Measurements from ENCODE around the gene ARHGEF40.
A peak's percentile ranks its signal among the peaks of the same experiment; 100 is the strongest.

Gene ARHGEF40

GRCh38 chr14:21096978-21097635 lies 27.0 kb downstream of the ARHGEF40 start:
- H3K36me3 ChIP-seq (replicated peaks) = peaks cover 11% of the 10 kb centered on the region
- no peak for DNase-seq (ENCODE audit: low spot score in 2 of 2)
- H3K4me3 ChIP-seq = peak overlapping the region; percentile 37
- no peaks in the 10 kb centered on the region for H3K9me3 ChIP-seq
- no peaks in the 10 kb centered on the region for H3K27me3 ChIP-seq (ENCODE audit: low read depth)
- in situ Hi-C loops (cut with MboI; ENCODE audit: low sequenced_read_pairs) = loop anchor here (25.0 kb wide), 1 partner anchor 760 kb away; the partner anchor contains the start of genes CCNB1IP1 and PARP2
- H3K4me1 ChIP-seq = peaks cover 33% of the 10 kb centered on the region

DNA sequence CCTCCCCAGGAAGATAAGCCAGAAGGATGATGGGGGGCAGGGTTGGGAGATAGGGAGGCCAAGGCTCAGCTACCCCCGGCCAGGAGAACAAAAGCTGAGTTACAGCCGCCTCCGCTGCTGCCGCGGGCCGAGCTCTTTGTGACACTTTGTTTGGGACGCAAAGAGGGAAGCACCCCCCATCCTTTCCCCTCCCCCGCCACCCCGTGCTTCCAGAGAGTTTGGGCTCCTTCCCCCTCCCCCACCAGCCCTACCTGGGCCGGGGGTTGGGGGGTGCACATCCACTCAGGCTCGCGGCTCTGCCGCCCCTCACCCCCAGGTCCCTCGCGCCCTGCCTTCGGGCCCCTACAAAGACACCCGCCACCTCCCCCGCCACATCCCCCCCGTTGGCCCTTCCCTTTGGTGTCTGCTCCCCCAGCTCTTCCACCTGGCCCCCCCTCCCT lies 27.6 kb downstream of the ARHGEF40 start:
- H3K36me3 ChIP-seq (replicated peaks) = peaks cover 5% of the 10 kb centered on the region
- H3K4me1 ChIP-seq = peaks cover 36% of the 10 kb centered on the region
- peak overlapping the region; percentile 37 for H3K4me3 ChIP-seq
- peak in 1 of 2 experiments; percentile 69 for DNase-seq (ENCODE audit: low spot score in 2 of 2)
- no peaks in the 10 kb centered on the region for H3K9me3 ChIP-seq
- no peaks in the 10 kb centered on the region for H3K27me3 ChIP-seq (ENCODE audit: low read depth)
- in situ Hi-C loops (cut with MboI; ENCODE audit: low sequenced_read_pairs) = loop anchor here (25.0 kb wide), 1 partner anchor 760 kb away; the partner anchor contains the start of genes CCNB1IP1 and PARP2

GRCh38 chr14:21098076-21098891 lies 28.2 kb downstream of the ARHGEF40 start, which contains the start of gene ZNF219:
ZNF219 (minus strand) TSS chr14:21098655; CDS start chr14:21093591, 5,064 bp downstream.
- no peaks in the 10 kb centered on the region for H3K9me3 ChIP-seq
- no peaks in the 10 kb centered on the region; the same call in 1 of the 2 replicates for H3K36me3 ChIP-seq (replicated peaks)
- H3K4me1 ChIP-seq = peaks cover 40% of the 10 kb centered on the region
- no peaks in the 10 kb centered on the region for H3K27me3 ChIP-seq (ENCODE audit: low read depth)
- in situ Hi-C loops (cut with MboI; ENCODE audit: low sequenced_read_pairs) = loop anchor here (25.0 kb wide), 1 partner anchor 761 kb away; the partner anchor contains the start of genes CCNB1IP1 and PARP2
- peak within 1 kb of the TSS; percentile 42 for H3K4me3 ChIP-seq
- peak; percentile 77 to 83 for DNase-seq (ENCODE audit: low spot score in 2 of 2)

DNA sequence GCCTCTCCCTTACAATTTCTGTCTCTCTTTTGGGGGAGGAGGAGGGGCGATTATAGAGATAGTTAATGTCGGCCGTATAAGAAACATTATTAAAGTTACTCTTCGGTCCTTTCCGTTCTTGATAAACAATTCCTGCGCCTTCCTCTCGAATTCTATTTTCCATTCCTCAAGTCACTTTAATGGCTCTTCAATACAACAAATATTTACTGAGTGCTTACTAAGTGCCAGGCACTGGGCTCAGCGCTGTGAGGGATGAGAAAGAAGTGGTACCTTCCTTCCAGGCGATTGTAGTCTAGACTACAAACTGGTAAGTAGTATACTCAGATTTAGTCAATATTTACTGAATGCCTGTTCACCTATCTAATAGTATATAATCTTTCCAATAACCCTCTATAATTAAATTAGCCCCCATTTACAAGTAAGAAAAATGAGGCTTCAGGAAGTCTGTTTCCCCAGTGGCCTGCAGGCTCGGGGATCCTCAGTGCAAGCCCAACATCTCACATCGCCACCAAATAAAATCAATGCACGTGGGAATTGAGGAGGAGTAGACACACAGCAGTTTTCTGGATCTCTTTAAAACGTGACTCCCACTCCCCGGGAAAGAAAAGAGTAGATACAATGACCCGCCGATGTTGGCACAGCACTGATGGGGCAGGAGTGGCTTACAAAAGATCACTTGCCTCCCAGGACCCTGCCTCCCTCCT lies 28.9 kb downstream of the ARHGEF40 start:
- no peaks in the 10 kb centered on the region for H3K9me3 ChIP-seq
- H3K27me3 ChIP-seq (ENCODE audit: low read depth) = no peaks in the 10 kb centered on the region
- in situ Hi-C loops (cut with MboI; ENCODE audit: low sequenced_read_pairs) = loop anchor here (25.0 kb wide), 1 partner anchor 762 kb away; the partner anchor contains the start of genes CCNB1IP1 and PARP2
- H3K36me3 ChIP-seq (replicated peaks) = no peaks in the 10 kb centered on the region
- DNase-seq (ENCODE audit: low spot score in 2 of 2) = no peak
- peak overlapping the region; percentile 42 for H3K4me3 ChIP-seq
- H3K4me1 ChIP-seq = peaks cover 34% of the 10 kb centered on the region

DNA sequence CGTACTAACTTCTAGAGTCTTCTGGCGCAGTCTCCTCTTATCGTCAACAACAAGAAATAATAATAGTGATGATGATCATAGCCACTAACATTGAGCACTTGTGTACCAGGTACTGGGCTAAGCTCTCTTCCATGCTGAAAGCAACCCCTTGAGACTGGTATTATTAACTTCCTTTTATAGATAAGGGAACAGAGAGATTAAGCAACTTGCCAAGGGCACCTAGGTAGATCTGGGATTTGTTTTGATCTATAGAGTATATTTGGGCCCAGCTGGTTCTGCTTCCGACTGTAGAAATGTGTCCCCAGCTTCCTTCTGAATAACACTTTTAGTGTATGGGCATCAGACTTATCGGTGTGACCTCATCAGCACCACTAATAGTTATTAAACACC lies 29.5 kb downstream of the ARHGEF40 start:
- Histone ChIP-seq H3K36me3 (replicated peaks) (no peaks in the 10 kb centered on the region), H3K4me1 (peaks cover 35% of the 10 kb centered on the region), H3K27me3 (ENCODE audit: low read depth) (no peaks in the 10 kb centered on the region), H3K4me3 (no peak overlapping the region), H3K9me3 (no peaks in the 10 kb centered on the region)
- DNase-seq (ENCODE audit: low spot score in 2 of 2) = no peak
- in situ Hi-C loops (cut with MboI; ENCODE audit: low sequenced_read_pairs) = loop anchor here (25.0 kb wide), 1 partner anchor 762 kb away; the partner anchor contains the start of genes CCNB1IP1 and PARP2

DNA sequence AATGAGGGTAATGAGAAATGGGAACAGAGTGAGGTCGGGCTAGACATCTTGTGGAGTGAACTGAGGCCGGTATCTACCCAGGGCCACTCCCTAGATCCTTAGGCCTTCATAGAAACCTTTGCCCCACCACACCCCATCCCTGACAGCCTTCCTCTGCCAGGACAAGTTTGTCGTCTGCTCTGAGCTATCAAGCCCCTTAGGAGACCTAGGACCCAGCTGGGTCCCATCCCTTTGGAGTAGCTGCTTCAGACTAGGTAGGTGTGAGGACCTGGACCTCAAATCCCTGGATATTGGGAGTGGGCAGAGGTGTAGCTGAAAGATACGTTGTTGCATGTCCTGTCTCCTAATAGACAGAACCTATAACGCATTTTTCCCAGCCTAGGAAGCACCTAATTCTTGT lies 30.8 kb downstream of the ARHGEF40 start, which contains the start of gene TMEM253:
TMEM253 (plus strand) TSS at position 136 of the 400 bp plus-strand sequence. CDS start 278 bp downstream, outside the sequence.
- in situ Hi-C loops (cut with MboI; ENCODE audit: low sequenced_read_pairs) = loop anchor here (5.0 kb wide), 1 partner anchor 79 kb away; no protein-coding TSS in a partner anchor
- DNase-seq (ENCODE audit: low spot score in 2 of 2) = no peak
- Histone ChIP-seq H3K4me3 (no peak within 1 kb of the TSS), H3K36me3 (replicated peaks) (no peaks in the 10 kb centered on the region), H3K27me3 (ENCODE audit: low read depth) (no peaks in the 10 kb centered on the region), H3K4me1 (peaks cover 34% of the 10 kb centered on the region), H3K9me3 (no peaks in the 10 kb centered on the region)

DNA sequence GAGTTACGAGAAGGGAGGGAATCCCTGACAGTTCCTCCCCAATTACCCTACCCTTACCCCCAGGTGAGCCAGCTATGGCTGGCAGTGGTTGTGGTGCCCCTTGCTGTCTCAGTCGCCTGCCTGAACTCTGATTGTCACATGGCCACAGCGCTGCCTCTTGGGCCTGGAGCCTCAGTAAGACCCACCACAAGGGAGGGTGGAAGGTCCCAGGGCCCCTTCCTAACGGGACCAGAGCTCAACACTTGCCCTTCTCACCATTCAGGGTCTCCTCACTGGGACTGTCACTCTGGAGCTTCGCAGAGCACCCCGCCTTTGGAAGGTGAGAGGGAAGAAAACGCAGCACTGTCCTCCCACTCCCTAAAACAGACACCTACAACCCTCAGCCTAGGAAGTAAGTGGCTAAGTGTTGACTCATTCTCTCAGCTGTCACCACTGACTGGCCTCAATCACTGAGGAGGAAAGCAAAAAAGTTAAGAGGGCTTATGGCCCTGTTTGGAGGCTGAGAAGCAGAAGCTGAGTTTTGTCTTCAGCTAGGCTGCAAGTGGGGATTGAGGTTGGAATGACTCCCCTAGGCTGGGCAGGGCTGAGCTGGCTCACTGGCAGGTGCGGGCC lies 31.8 kb downstream of the ARHGEF40 start:
- peaks cover 41% of the 10 kb centered on the region for H3K4me1 ChIP-seq

GRCh38 chr14:21102521-21103410 lies 32.7 kb downstream of the ARHGEF40 start:
- in situ Hi-C loops (cut with MboI; ENCODE audit: low sequenced_read_pairs) = loop anchor here (5.0 kb wide), 1 partner anchor 80 kb away; no protein-coding TSS in a partner anchor
- Histone ChIP-seq H3K36me3 (replicated peaks) (no peaks in the 10 kb centered on the region), H3K4me1 (peaks cover 37% of the 10 kb centered on the region), H3K4me3 (peak overlapping the region; percentile 54), H3K9me3 (no peaks in the 10 kb centered on the region), H3K27me3 (ENCODE audit: low read depth) (no peaks in the 10 kb centered on the region)
- no peak for DNase-seq (ENCODE audit: low spot score in 2 of 2)

More for the DNA sequence above, 31.8 kb downstream of the ARHGEF40 start:
- no peaks in the 10 kb centered on the region for H3K27me3 ChIP-seq (ENCODE audit: low read depth)
- no peak overlapping the region for H3K4me3 ChIP-seq
- H3K36me3 ChIP-seq (replicated peaks) = no peaks in the 10 kb centered on the region
- in situ Hi-C loops (cut with MboI; ENCODE audit: low sequenced_read_pairs) = loop anchor here (5.0 kb wide), 1 partner anchor 80 kb away; no protein-coding TSS in a partner anchor
- DNase-seq (ENCODE audit: low spot score in 2 of 2) = no peak
- H3K9me3 ChIP-seq = no peaks in the 10 kb centered on the region

DNA sequence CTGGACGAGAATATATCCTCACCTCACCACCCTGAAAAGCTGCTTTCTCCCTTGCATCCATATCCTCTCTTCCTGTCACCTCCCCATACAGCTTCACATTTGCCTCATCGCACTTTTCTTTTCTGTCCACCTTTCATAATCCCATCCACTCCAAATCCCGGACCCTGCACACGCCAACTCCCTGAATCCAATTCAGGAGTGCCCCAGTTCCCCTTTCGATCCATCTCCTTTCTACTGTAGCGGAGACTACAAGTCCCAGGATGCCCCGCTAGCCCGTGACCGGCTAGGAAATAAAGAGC lies 33.3 kb downstream of the ARHGEF40 start:
- no peaks in the 10 kb centered on the region for H3K36me3 ChIP-seq (replicated peaks)
- in situ Hi-C loops (cut with MboI; ENCODE audit: low sequenced_read_pairs) = loop anchor here (5.0 kb wide), 1 partner anchor 81 kb away; no protein-coding TSS in a partner anchor
- H3K4me3 ChIP-seq = peak overlapping the region; percentile 54
- H3K27me3 ChIP-seq (ENCODE audit: low read depth) = no peaks in the 10 kb centered on the region
- H3K9me3 ChIP-seq = no peaks in the 10 kb centered on the region
- peaks cover 37% of the 10 kb centered on the region for H3K4me1 ChIP-seq
- DNase-seq (ENCODE audit: low spot score in 2 of 2) = no peak

- DNase-seq (ENCODE audit: low spot score in 2 of 2) = peak; percentile 91 to 95
- no peaks in the 10 kb centered on the region for H3K9me3 ChIP-seq
- H3K36me3 ChIP-seq (replicated peaks) = no peaks in the 10 kb centered on the region
- H3K4me3 ChIP-seq = peak overlapping the region; percentile 54
- H3K27me3 ChIP-seq (ENCODE audit: low read depth) = no peaks in the 10 kb centered on the region
- H3K4me1 ChIP-seq = peaks cover 37% of the 10 kb centered on the region
- in situ Hi-C loops (cut with MboI; ENCODE audit: low sequenced_read_pairs) = loop anchor here (5.0 kb wide), 1 partner anchor 82 kb away; no protein-coding TSS in a partner anchor
Observed at GRCh38 chr14:21103710-21104447, 33.8 kb downstream of the ARHGEF40 start.

DNA sequence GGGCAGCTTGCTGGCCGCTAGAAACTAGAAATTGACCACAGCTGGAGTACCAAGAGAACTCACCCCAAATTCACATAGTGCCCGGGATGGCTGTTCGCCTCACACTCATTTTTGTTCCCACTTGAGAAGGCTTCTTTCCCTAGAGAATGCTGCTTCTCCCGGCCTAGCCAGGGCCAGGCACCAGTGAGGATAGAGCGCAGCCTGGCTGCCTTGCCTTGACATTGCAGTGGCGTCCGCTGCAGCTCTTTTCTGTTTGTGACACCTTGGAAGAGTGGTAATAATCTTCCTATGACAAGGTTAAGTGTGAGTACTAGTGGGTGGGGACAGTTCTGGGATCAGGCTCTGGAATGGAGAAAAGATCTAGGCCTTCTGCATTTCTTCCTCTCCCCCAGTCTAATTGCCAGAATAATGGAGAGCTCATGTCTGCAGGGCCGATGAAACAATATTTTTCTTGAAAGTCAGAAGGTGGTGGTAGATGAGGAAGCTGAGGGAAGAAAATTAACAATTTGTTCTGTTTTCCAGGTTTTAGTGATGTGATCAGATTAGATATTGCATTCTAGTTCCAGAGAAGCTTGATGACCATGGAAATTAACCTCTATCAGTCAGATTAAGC lies 34.5 kb downstream of the ARHGEF40 start:
- Histone ChIP-seq H3K27me3 (ENCODE audit: low read depth) (no peaks in the 10 kb centered on the region), H3K4me3 (peak overlapping the region; percentile 54), H3K9me3 (no peaks in the 10 kb centered on the region), H3K36me3 (replicated peaks) (no peaks in the 10 kb centered on the region), H3K4me1 (peaks cover 34% of the 10 kb centered on the region)
- in situ Hi-C loops (cut with MboI; ENCODE audit: low sequenced_read_pairs) = loop anchor here (5.0 kb wide), 1 partner anchor 82 kb away; no protein-coding TSS in a partner anchor
- DNase-seq (ENCODE audit: low spot score in 2 of 2) = peak; percentile 87 to 88

Measured in HAP-1 (cell line).